GM18499 (cell line): Measurements from ENCODE around the gene TP63.

ENCODE experiments used
- ATAC-seq: cut with Tn5 transposase; IDR thresholded peaks from one replicate; pipeline ENCODE4 v1.9.1; 2021; ENCODE audit warnings: moderate number of reproducible peaks; ENCODE audit not compliant: insufficient read depth, unreplicated experiment

The TP63 gene

GRCh38 chr3:189842681-189843602, 211.8 kb downstream of the TP63 start:
- no peak for ATAC-seq

GRCh38 chr3:189845069-189845468, 213.9 kb downstream of the TP63 start:
- no peak for ATAC-seq

GRCh38 chr3:189848395-189849040, 217.3 kb downstream of the TP63 start:
- ATAC-seq: no peak

- ATAC-seq: no peak
These were observed 218.1 kb downstream of the TP63 start for GRCh38 chr3:189849262-189849661.

GRCh38 chr3:189851682-189852081, 220.5 kb downstream of the TP63 start:
- ATAC-seq: no peak

- ATAC-seq: no peak
These were observed 222.7 kb downstream of the TP63 start for GRCh38 chr3:189853906-189854305.

GRCh38 chr3:189860296-189860695, 229.1 kb downstream of the TP63 start:
- ATAC-seq: no peak

GRCh38 chr3:189862385-189862998, 231.3 kb downstream of the TP63 start:
- ATAC-seq: no peak

GRCh38 chr3:189863031-189863430, 231.8 kb downstream of the TP63 start:
- no peak for ATAC-seq

- ATAC-seq: no peak
These were observed 236.9 kb downstream of the TP63 start for GRCh38 chr3:189868061-189868460.

- no peak for ATAC-seq
These were observed 238.0 kb downstream of the TP63 start for GRCh38 chr3:189869165-189869564.

GRCh38 chr3:189871418-189871817, 240.2 kb downstream of the TP63 start:
- ATAC-seq: no peak

- no peak for ATAC-seq
These were observed 252.0 kb downstream of the TP63 start for GRCh38 chr3:189883113-189883753.

GRCh38 chr3:189890496-189890895, 259.3 kb downstream of the TP63 start:
- no peak for ATAC-seq

- no peak for ATAC-seq
These were observed 265.3 kb downstream of the TP63 start for GRCh38 chr3:189896533-189896932.

- ATAC-seq: no peak
These were observed 266.2 kb downstream of the TP63 start for GRCh38 chr3:189897406-189897805.

GRCh38 chr3:189898559-189899153, 267.5 kb downstream of the TP63 start:
- ATAC-seq: no peak

GRCh38 chr3:189899186-189899585, 268.0 kb downstream of the TP63 start:
- no peak for ATAC-seq

- ATAC-seq: no peak
These were observed 269.4 kb downstream of the TP63 start for GRCh38 chr3:189900578-189900977.

GRCh38 chr3:189901481-189901880, 270.3 kb downstream of the TP63 start:
- no peak for ATAC-seq
